Choroid plexus epithelial cell (primary cell): Measurements from ENCODE around the gene POLR3GL.

Experiments
- DNase-seq: peaks from one replicate; pipeline ENCODE4 v3.0.0-alpha.2; 2010; ENCODE audit warnings: low read depth
- H3K4me3 ChIP-seq: 2 replicates; pipeline ENCODE4 v1.5.1; 2011; ENCODE audit warnings: low read depth, mild to moderate bottlenecking, control low read depth, low read length, moderate library complexity
- TF ChIP-seq, protein P1 (sequence below): conservative IDR thresholded peaks from 2 replicates; pipeline ENCODE4 v1.5.1; 2011; ENCODE audit warnings: low read depth, mild to moderate bottlenecking, control low read depth, inconsistent platforms, low read length, moderate library complexity

POLR3GL gene

DNA sequence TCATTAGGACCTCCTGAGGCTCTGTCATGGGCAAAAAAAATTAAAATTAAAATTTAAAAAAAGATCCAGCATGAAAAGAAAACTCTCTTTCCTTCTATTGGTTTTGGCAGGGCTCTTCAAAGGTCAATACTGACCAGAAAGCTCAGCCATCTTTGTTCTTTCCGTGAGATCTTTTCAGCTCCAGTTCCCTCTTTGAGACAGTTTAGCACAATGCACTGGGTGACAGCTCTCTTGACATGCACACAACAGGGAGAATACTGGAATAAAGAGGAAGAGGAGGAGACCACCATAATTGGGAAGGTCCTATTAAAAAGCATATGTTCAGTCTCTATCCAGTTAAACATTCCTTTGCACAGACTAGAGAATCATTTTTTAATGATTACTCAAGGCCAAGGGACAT, 13.0 kb upstream of the POLR3GL start:
- TF ChIP-seq, protein P1, sequence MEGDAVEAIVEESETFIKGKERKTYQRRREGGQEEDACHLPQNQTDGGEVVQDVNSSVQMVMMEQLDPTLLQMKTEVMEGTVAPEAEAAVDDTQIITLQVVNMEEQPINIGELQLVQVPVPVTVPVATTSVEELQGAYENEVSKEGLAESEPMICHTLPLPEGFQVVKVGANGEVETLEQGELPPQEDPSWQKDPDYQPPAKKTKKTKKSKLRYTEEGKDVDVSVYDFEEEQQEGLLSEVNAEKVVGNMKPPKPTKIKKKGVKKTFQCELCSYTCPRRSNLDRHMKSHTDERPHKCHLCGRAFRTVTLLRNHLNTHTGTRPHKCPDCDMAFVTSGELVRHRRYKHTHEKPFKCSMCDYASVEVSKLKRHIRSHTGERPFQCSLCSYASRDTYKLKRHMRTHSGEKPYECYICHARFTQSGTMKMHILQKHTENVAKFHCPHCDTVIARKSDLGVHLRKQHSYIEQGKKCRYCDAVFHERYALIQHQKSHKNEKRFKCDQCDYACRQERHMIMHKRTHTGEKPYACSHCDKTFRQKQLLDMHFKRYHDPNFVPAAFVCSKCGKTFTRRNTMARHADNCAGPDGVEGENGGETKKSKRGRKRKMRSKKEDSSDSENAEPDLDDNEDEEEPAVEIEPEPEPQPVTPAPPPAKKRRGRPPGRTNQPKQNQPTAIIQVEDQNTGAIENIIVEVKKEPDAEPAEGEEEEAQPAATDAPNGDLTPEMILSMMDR: no peak
- no peak for DNase-seq
- no peak overlapping the region for H3K4me3 ChIP-seq

DNA sequence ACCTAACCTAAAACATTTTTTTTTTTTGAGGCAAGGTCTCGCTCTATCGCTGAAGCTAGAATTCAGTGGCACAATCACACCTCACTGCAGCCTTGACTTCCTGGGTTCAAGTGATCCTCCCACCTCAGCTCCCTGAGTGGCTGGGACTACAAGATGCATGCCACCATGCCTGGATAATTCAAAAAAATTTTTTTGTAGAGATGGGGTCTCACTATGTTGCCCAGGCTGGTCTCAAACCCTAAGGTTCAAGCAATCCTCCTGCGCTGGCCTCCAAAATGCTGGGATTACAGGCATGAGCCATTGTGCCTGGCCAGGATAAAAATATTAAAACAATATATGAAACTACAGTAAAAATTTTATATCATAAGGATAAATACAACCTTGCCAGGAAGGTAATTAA, 11.6 kb upstream of the POLR3GL start:
- DNase-seq: no peak
- TF ChIP-seq, protein P1: no peak
- H3K4me3 ChIP-seq: no peak overlapping the region

DNA sequence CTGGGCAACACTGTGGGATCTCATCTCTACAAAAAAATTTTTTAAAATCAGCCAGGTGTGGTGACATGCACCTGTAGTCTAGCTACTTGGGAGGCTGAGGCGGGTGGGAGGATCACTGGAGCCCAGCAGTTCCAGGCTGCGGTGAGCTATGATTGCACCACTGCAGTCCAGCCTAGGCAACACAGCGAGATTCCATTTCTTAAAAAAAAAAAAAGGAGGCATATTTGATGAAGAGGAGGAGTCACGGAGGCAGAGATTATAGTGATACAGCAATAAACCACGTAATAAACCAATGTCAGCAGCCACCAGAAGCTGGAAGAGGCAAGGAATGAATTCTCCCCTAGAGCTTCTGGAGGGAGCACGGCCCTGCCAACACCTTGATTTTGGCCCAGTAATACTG, 10.6 kb upstream of the POLR3GL start:
- TF ChIP-seq, protein P1: no peak
- no peak for DNase-seq
- H3K4me3 ChIP-seq: no peak overlapping the region

DNA sequence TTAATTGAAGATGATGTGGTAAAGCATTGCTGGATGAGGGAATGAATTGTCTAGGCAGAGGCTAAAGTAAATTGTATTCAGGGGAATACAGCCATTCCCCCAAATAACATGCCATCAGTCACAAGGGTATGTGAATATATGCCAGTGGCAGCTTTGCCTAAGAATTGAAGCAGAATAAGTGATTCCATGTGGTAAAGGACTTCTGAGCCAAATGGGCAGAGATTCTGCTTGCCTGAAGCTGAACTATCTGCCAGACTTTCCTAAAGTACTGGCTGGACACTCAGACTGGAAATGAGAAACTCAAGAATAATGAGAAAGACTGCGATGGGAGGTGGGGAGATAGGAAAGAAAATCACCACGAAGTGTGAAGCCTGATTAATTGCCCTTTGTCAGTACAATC, 9.1 kb upstream of the POLR3GL start:
- TF ChIP-seq, protein P1: no peak
- DNase-seq: no peak
- no peak overlapping the region for H3K4me3 ChIP-seq

DNA sequence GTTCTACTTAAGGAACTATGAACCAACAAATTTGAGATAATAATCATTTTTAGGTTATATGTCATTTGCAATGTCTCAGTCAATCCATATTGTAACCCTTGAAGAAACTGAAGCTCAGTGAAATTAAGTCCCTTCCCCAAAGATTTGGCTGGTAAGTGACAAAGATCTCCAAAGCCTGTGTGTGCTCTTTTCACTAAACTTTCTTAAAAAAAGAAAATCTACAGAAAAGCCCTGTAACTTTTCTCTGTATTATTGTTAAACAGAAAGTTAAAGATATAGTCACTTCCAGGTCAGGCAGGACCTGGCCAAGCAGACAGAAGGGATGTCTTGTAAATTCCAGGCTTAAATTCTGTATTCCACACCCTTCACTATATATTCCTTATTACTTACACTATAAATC, 8.1 kb upstream of the POLR3GL start:
- TF ChIP-seq, protein P1: no peak
- no peak for DNase-seq
- H3K4me3 ChIP-seq: peak overlapping the region; percentile 84

DNA sequence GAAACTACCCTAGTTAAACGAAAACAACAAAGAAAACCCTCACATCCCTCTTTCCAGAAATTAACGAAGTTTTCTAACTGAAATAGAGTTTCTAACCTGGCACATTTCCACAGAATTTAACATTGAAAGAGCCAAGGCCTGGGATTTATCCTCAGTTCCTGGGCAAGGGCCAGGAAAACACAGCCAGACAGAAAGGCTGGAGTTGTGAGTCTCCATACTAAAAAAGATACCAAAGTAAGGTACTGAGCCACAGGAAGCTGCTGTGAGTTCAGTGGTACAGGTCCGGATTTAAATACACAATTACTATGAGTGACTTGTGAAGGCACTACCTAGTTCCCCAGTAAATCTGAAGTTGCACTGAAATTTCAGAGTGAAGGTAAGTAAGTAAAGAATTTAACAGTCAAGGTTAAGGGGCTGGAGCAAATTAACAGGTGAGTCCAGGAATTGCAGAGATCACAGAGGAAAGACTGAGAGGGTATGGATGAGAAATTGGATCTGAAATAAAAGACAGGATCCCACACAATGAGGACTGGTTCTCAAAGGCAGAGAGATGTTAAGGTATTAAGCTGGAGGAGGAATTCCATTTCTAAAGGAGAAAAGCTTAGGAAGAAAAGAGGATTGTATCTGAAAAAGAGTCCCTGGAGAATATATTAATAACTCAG, 7.6 kb upstream of the POLR3GL start:
- peak overlapping the region; percentile 84 for H3K4me3 ChIP-seq
- peak; percentile 33 for DNase-seq
- TF ChIP-seq, protein P1: no peak

DNA sequence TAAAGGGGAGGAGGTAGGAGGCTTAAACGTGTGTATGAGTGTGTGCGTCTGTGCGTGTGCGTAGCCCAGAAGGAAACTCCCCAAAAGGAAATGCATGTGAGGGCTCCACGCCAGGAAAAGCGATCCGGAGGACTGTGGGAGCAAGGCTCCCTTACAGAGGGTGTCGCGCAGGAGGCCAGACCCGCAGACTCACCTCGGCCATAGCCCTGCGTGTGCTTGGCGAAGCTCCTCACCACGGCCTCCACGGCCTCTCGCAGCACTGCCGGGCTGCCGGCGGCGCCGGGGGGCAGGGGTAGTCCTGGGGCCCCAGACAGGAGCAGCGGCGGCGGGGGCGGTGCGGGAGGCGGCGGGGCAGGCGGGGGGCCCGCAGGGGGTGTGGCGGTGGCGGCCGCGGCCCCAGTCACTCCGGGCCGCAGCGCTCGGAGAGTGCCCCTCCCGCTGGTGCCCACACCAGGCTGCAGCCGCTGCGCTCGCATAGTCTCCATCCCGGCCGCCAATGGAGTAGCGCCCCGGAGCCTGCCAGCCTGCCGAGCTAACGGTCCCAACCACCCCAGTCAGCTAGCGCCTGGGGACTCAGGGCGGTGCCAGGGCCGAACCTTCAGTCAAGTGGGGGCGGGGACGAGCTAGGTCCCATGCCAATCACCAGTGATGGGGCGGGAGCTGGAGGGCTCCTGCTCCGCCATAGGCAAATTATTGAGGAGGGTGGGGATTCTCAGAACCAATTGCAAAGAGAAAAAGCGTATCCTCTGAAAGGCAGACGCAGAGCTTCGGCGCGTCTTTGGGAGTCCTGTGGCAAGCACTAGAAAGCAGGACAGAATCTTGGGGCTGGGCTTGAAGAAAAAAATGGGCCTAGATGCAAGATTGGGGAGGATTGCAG, 6.8 kb upstream of the POLR3GL start, which contains the start of gene LIX1L:
Gene LIX1L, minus strand, starts transcription at position 575 of the 877 bp plus-strand sequence. Its CDS starts 90 bp downstream, at position 485.
- TF ChIP-seq, protein P1: no peak

More for the DNA sequence above, 6.8 kb upstream of the POLR3GL start, which contains the start of gene LIX1L:
- DNase-seq: peak; percentile 98
- peak within 1 kb of the TSS; percentile 84 for H3K4me3 ChIP-seq
